ENCODE measurements around the gene ZNF579.
"Not testable (repeated sequence)": the region's sequence is repeated elsewhere in the genome, so short reads cannot be mapped to it uniquely, and the experiment has no call there.

Gene ZNF579

GRCh38 chr19:55538132-55538531, 42.5 kb downstream of the ZNF579 start:
- no peak for DNase-seq

GRCh38 chr19:55537741-55538111, 42.9 kb downstream of the ZNF579 start:
- DNase-seq = no peak

- no peak for DNase-seq
Observed at GRCh38 chr19:55536951-55537740, 43.5 kb downstream of the ZNF579 start, which contains the start of gene SBK2. SBK2 (minus strand) TSS chr19:55537133; CDS start chr19:55536294, 839 bp downstream.

GRCh38 chr19:55536366-55536765, 44.3 kb downstream of the ZNF579 start:
- DNase-seq = no peak

- DNase-seq = no peak
Observed at GRCh38 chr19:55535965-55536350, 44.7 kb downstream of the ZNF579 start.

GRCh38 chr19:55535173-55535964, 45.3 kb downstream of the ZNF579 start:
- no peak for DNase-seq

GRCh38 chr19:55534280-55534679, 46.4 kb downstream of the ZNF579 start:
- not testable (repeated sequence) for DNase-seq

- DNase-seq = no peak
Observed at GRCh38 chr19:55530996-55531395, 49.7 kb downstream of the ZNF579 start.

GRCh38 chr19:55529636-55530234, 50.9 kb downstream of the ZNF579 start:
- DNase-seq = no peak

- DNase-seq = no peak
Observed at GRCh38 chr19:55528030-55528803, 52.4 kb downstream of the ZNF579 start.

- no peak for DNase-seq
Observed at GRCh38 chr19:55527197-55528029, 53.2 kb downstream of the ZNF579 start.
